ENCODE results near the gene NFASC.

DNA sequence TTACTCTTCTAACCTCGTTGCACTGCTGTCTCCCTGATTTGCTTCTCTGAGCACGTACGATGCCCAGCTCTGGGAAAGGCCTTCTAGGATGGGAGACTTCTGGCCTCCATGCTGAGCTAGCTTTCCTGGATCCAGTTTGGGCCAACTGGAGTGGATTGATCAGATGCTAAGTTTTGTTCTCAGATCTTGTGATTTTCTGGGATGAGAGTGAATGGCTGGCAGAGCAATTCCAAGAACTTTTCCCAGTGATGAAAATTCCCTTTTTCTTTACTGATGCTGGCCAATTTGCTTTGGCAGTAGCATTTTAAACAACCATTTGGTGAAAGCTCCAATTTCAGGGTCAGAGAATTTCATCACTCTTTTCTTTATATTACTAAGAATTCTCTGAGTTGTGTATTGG lies 34.9 kb upstream of the NFASC start:
- TF ChIP-seq EZH2phosphoT487 (IDR thresholded peaks at IDR 0.05; ENCODE audit: insufficient read depth, low read depth) (no peak), EZH2 (IDR thresholded peaks at IDR 0.05; ENCODE audit: insufficient read depth, poor library complexity, severe bottlenecking) (no peak)

Data from GM23248 (cell line).